Upper lobe of right lung (tissue), 1 donor: ENCODE results near the gene ATP1A4. TPM values are rescaled to one million over a fixed set of nuclear protein-coding genes. Genes with fewer than 3 reads are reported as not detected.
A peak's percentile ranks its signal among the peaks of the same experiment; 100 is the strongest.
"Not testable (repeated sequence)": the region's sequence is repeated elsewhere in the genome, so short reads cannot be mapped to it uniquely, and the experiment has no call there.

Source experiments
- ATAC-seq: fragments of 200-7000 bp; cut with Tn5 transposase; one replicate; pipeline ENCODE4 v1.9.1; 2020; ENCODE audit warnings: mild to moderate bottlenecking, moderate library complexity
- DNase-seq: peaks from one replicate; pipeline ENCODE4 v3.0.0-alpha.2; 2020
- H3K27ac ChIP-seq: fragments of 200-600 bp; one replicate; pipeline ENCODE4 v1.8.0; 2022
- H3K27me3 ChIP-seq: fragments of 200-600 bp; one replicate; pipeline ENCODE4 v1.8.0; 2022; ENCODE audit warnings: mild to moderate bottlenecking
- H3K36me3 ChIP-seq: fragments of 200-600 bp; one replicate; pipeline ENCODE4 v1.8.0; 2022
- H3K4me1 ChIP-seq: fragments of 200-600 bp; one replicate; pipeline ENCODE4 v1.8.0; 2022
- H3K4me3 ChIP-seq: fragments of 200-600 bp; one replicate; pipeline ENCODE4 v1.8.0; 2022; ENCODE audit warnings: mild to moderate bottlenecking
- H3K9me3 ChIP-seq: fragments of 200-600 bp; one replicate; pipeline ENCODE4 v1.8.0; 2022
- CTCF ChIP-seq: fragments of 200-600 bp; IDR thresholded peaks from one replicate; pipeline ENCODE4 v1.8.0; 2022; ENCODE audit warnings: antibody characterized with exemption
- intact Hi-C: fragments of 100-400 bp; cut with DNase I; formaldehyde crosslinking; loops from one replicate; pipeline ENCODE4 v1.11.0; 2022
- total RNA-seq: library from RNA; stranded (reverse); fragmentation: NEBNext Ultra II Directional; extraction: Animal tissue kit (Norgen Biotek cat#: 25700); gene quantifications from one replicate; pipeline ENCODE4 v1.2.1, GENCODE V29; 2021
- donor health status: DM: no; HTN: yes; CAD: no; lungs with severe emphysema.

Gene ATP1A4
- total RNA-seq, 1 donor from 2014 or later = 0.96 TPM

- no peaks in the 10 kb centered on the region for H3K4me1 ChIP-seq
- no peak for TF ChIP-seq CTCF
- no peaks in the 10 kb centered on the region for H3K27me3 ChIP-seq
- intact Hi-C loops = no loop called here
- H3K27ac ChIP-seq = no peak overlapping the region
- H3K4me3 ChIP-seq = no peak overlapping the region
- H3K9me3 ChIP-seq = no peaks in the 10 kb centered on the region
- ATAC-seq (no peak), DNase-seq (no peak)
- H3K36me3 ChIP-seq = no peaks in the 10 kb centered on the region
Measured at GRCh38 chr1:160107512-160107911, 43.9 kb upstream of the ATP1A4 start.

GRCh38 chr1:160108888-160109662 lies 42.3 kb upstream of the ATP1A4 start:
- intact Hi-C loops = no loop called here
- H3K27me3 ChIP-seq = no peaks in the 10 kb centered on the region
- no peaks in the 10 kb centered on the region for H3K9me3 ChIP-seq
- TF ChIP-seq CTCF = peak; percentile 56
- no peak overlapping the region for H3K27ac ChIP-seq
- H3K4me3 ChIP-seq = no peak overlapping the region
- H3K4me1 ChIP-seq = no peaks in the 10 kb centered on the region
- DNase-seq (no peak), ATAC-seq (peak; percentile 53)
- H3K36me3 ChIP-seq = no peaks in the 10 kb centered on the region

- no peaks in the 10 kb centered on the region for H3K9me3 ChIP-seq
- H3K4me3 ChIP-seq = no peak overlapping the region
- TF ChIP-seq CTCF = no peak
- no peak for DNase-seq
- no peaks in the 10 kb centered on the region for H3K4me1 ChIP-seq
- intact Hi-C loops = no loop called here
- no peak overlapping the region for H3K27ac ChIP-seq
- no peaks in the 10 kb centered on the region for H3K27me3 ChIP-seq
- H3K36me3 ChIP-seq = no peaks in the 10 kb centered on the region
- no peak for ATAC-seq
Measured at GRCh38 chr1:160109686-160110085, 41.7 kb upstream of the ATP1A4 start.

GRCh38 chr1:160111462-160111861 lies 39.9 kb upstream of the ATP1A4 start:
- not testable (repeated sequence) for H3K36me3 ChIP-seq, DNase-seq, ATAC-seq

GRCh38 chr1:160112357-160112756 lies 39.0 kb upstream of the ATP1A4 start:
- Histone ChIP-seq H3K4me3 (no peak overlapping the region), H3K27ac (no peak overlapping the region), H3K36me3 (no peaks in the 10 kb centered on the region), H3K4me1 (no peaks in the 10 kb centered on the region), H3K9me3 (no peaks in the 10 kb centered on the region), H3K27me3 (no peaks in the 10 kb centered on the region)
- intact Hi-C loops = no loop called here
- DNase-seq (no peak), ATAC-seq (no peak)
- TF ChIP-seq CTCF = no peak

More at GRCh38 chr1:160111462-160111861, 39.9 kb upstream of the ATP1A4 start:
- H3K4me3 ChIP-seq, H3K27ac ChIP-seq, intact Hi-C loops, H3K27me3 ChIP-seq, H3K4me1 ChIP-seq, H3K9me3 ChIP-seq: not testable (repeated sequence)

- intact Hi-C loops = no loop called here
- H3K27ac ChIP-seq = no peak overlapping the region
- DNase-seq = no peak
Measured at GRCh38 chr1:160113407-160113806, 38.0 kb upstream of the ATP1A4 start.

More at GRCh38 chr1:160113407-160113806, 38.0 kb upstream of the ATP1A4 start:
- no peaks in the 10 kb centered on the region for H3K9me3 ChIP-seq
- ATAC-seq = no peak
- H3K4me1 ChIP-seq = no peaks in the 10 kb centered on the region
- no peak overlapping the region for H3K4me3 ChIP-seq
- H3K36me3 ChIP-seq = no peaks in the 10 kb centered on the region
- H3K27me3 ChIP-seq = no peaks in the 10 kb centered on the region
- no peak for TF ChIP-seq CTCF
